Measurements from ENCODE around the gene LPAR1.
A peak's percentile ranks its signal among the peaks of the same experiment; 100 is the strongest.

The LPAR1 gene

GRCh38 chr9:110986529-110986928 lies 51.7 kb downstream of the LPAR1 start:
- Histone ChIP-seq H4K20me1 (no peaks in the 10 kb centered on the region), H3K9me3 (replicated peaks in 1 of 11) (peaks cover 14 to 44% (median 29%) of the 10 kb centered on the region in 11 experiments; a peak in 21 of 22 replicates), H3K9ac (no peak overlapping the region), H3K27me3 (peaks cover 0 to 20% (median 0%) of the 10 kb centered on the region in 11 experiments; a peak in 4 of 22 replicates), H3K4me1 (peaks cover 7 to 24% (median 16%) of the 10 kb centered on the region in 10 experiments), H3K36me3 (0 out of 22 replicates have a peak, but pooled peaks cover 0 to 3% (median 0%) of the 10 kb centered on the region in 11 experiments), H3K27ac (0 out of 22 replicates have a peak overlapping the region, but pooled peaks of 1 of the 11 experiments have one; percentile 19), H3K4me3 (no peak overlapping the region), H3K4me2 (peak overlapping the region in 8 of 11 experiments; percentile 1 to 58 (median 26); a peak in 11 of 22 replicates)
- no peak for TF ChIP-seq Cebpa-rat (IDR thresholded peaks at IDR 0.05)

- no peaks in the 10 kb centered on the region for H4K20me1 ChIP-seq
- peaks cover 14 to 36% (median 26%) of the 10 kb centered on the region in 11 experiments; a peak in 21 of 22 replicates for H3K9me3 ChIP-seq (replicated peaks in 1 of 11)
- no peak overlapping the region for H3K27ac ChIP-seq
- no peak for TF ChIP-seq Cebpa-rat (IDR thresholded peaks at IDR 0.05)
- peaks cover 0 to 26% (median 0%) of the 10 kb centered on the region in 11 experiments; a peak in 3 of 22 replicates for H3K27me3 ChIP-seq
- 0 out of 22 replicates have a peak, but pooled peaks cover 0 to 3% (median 0%) of the 10 kb centered on the region in 11 experiments for H3K36me3 ChIP-seq
- no peak overlapping the region for H3K9ac ChIP-seq
- H3K4me1 ChIP-seq: peaks cover 7 to 24% (median 16%) of the 10 kb centered on the region in 10 experiments
- H3K4me2 ChIP-seq: no peak overlapping the region
- H3K4me3 ChIP-seq: no peak overlapping the region
Observed at GRCh38 chr9:110984890-110985437, 53.3 kb downstream of the LPAR1 start.

- peaks cover 0 to 29% (median 0%) of the 10 kb centered on the region in 11 experiments; a peak in 3 of 22 replicates for H3K27me3 ChIP-seq
- TF ChIP-seq Cebpa-rat (IDR thresholded peaks at IDR 0.05): no peak
- no peaks in the 10 kb centered on the region for H4K20me1 ChIP-seq
- H3K4me3 ChIP-seq: no peak overlapping the region
- peaks cover 0 to 12% (median 0%) of the 10 kb centered on the region in 10 experiments; a peak in 4 of 20 replicates for H3K4me1 ChIP-seq
- no peak overlapping the region for H3K27ac ChIP-seq
- H3K9me3 ChIP-seq (replicated peaks in 1 of 11): peaks cover 0 to 6% (median 0%) of the 10 kb centered on the region in 11 experiments; a peak in 4 of 22 replicates
- no peak overlapping the region for H3K4me2 ChIP-seq
- no peak overlapping the region for H3K9ac ChIP-seq
- H3K36me3 ChIP-seq: no peaks in the 10 kb centered on the region
Observed at GRCh38 chr9:110980261-110980660, 58.0 kb downstream of the LPAR1 start.

- Histone ChIP-seq H3K4me3 (no peak overlapping the region), H3K36me3 (no peaks in the 10 kb centered on the region), H3K9me3 (replicated peaks in 1 of 11) (peaks cover 0 to 6% (median 0%) of the 10 kb centered on the region in 11 experiments; a peak in 4 of 22 replicates), H3K4me2 (no peak overlapping the region), H3K27ac (no peak overlapping the region), H3K27me3 (peaks cover 0 to 23% (median 0%) of the 10 kb centered on the region in 11 experiments; a peak in 3 of 22 replicates), H4K20me1 (no peaks in the 10 kb centered on the region), H3K4me1 (peaks cover 0 to 14% (median 0%) of the 10 kb centered on the region in 10 experiments; a peak in 3 of 20 replicates), H3K9ac (no peak overlapping the region)
- TF ChIP-seq Cebpa-rat (IDR thresholded peaks at IDR 0.05): no peak
Observed at GRCh38 chr9:110979636-110980035, 58.6 kb downstream of the LPAR1 start.

- H3K9ac ChIP-seq: no peak overlapping the region
- no peaks in the 10 kb centered on the region for H3K36me3 ChIP-seq
- TF ChIP-seq Cebpa-rat (IDR thresholded peaks at IDR 0.05): no peak
- H3K9me3 ChIP-seq (replicated peaks in 1 of 11): peaks cover 0 to 6% (median 0%) of the 10 kb centered on the region in 11 experiments; a peak in 4 of 22 replicates
- H4K20me1 ChIP-seq: no peaks in the 10 kb centered on the region
- no peak overlapping the region for H3K27ac ChIP-seq
- no peak overlapping the region for H3K4me3 ChIP-seq
- no peak overlapping the region for H3K4me2 ChIP-seq
- peaks cover 0 to 27% (median 0%) of the 10 kb centered on the region in 11 experiments; a peak in 3 of 22 replicates for H3K27me3 ChIP-seq
- peaks cover 0 to 14% (median 0%) of the 10 kb centered on the region in 10 experiments; a peak in 3 of 20 replicates for H3K4me1 ChIP-seq
Observed at GRCh38 chr9:110978516-110978915, 59.8 kb downstream of the LPAR1 start.

GRCh38 chr9:110977259-110977709 lies 61.0 kb downstream of the LPAR1 start:
- Histone ChIP-seq H3K4me1 (peaks cover 0 to 14% (median 0%) of the 10 kb centered on the region in 10 experiments; a peak in 3 of 20 replicates), H3K36me3 (no peaks in the 10 kb centered on the region), H4K20me1 (no peaks in the 10 kb centered on the region), H3K9ac (no peak overlapping the region), H3K9me3 (replicated peaks in 1 of 11) (peaks cover 0 to 15% (median 0%) of the 10 kb centered on the region in 11 experiments; a peak in 5 of 22 replicates), H3K27ac (no peak overlapping the region), H3K27me3 (peaks cover 0 to 39% (median 0%) of the 10 kb centered on the region in 11 experiments; a peak in 4 of 22 replicates), H3K4me3 (no peak overlapping the region), H3K4me2 (no peak overlapping the region)
- no peak for TF ChIP-seq Cebpa-rat (IDR thresholded peaks at IDR 0.05)

GRCh38 chr9:110975969-110976368 lies 62.3 kb downstream of the LPAR1 start:
- Histone ChIP-seq H3K9me3 (replicated peaks in 1 of 11) (peaks cover 0 to 9% (median 0%) of the 10 kb centered on the region in 11 experiments; a peak in 3 of 22 replicates), H4K20me1 (no peaks in the 10 kb centered on the region), H3K27me3 (peaks cover 0 to 51% (median 0%) of the 10 kb centered on the region in 11 experiments; a peak in 4 of 22 replicates), H3K4me1 (peaks cover 0 to 14% (median 0%) of the 10 kb centered on the region in 10 experiments; a peak in 3 of 20 replicates), H3K27ac (no peak overlapping the region), H3K4me2 (no peak overlapping the region), H3K4me3 (no peak overlapping the region), H3K36me3 (no peaks in the 10 kb centered on the region), H3K9ac (no peak overlapping the region)
- peak in 2 of 11 experiments; percentile 16 to 22; a peak in 2 of 22 replicates for TF ChIP-seq Cebpa-rat (IDR thresholded peaks at IDR 0.05)

GRCh38 chr9:110975278-110975677 lies 63.0 kb downstream of the LPAR1 start:
- H3K9ac ChIP-seq: no peak overlapping the region
- no peak for TF ChIP-seq Cebpa-rat (IDR thresholded peaks at IDR 0.05)
- peaks cover 0 to 9% (median 0%) of the 10 kb centered on the region in 11 experiments; a peak in 3 of 22 replicates for H3K9me3 ChIP-seq (replicated peaks in 1 of 11)
- peak overlapping the region in 3 of 11 experiments; percentile 5 to 39 (median 35); a peak in 4 of 22 replicates for H3K4me2 ChIP-seq
- H3K27me3 ChIP-seq: peaks cover 0 to 52% (median 0%) of the 10 kb centered on the region in 11 experiments; a peak in 4 of 22 replicates
- H3K36me3 ChIP-seq: no peaks in the 10 kb centered on the region
- no peak overlapping the region for H3K4me3 ChIP-seq
- H4K20me1 ChIP-seq: no peaks in the 10 kb centered on the region
- H3K4me1 ChIP-seq: peaks cover 0 to 14% (median 0%) of the 10 kb centered on the region in 10 experiments; a peak in 3 of 20 replicates
- no peak overlapping the region for H3K27ac ChIP-seq

- H3K36me3 ChIP-seq: no peaks in the 10 kb centered on the region
- peaks cover 0 to 9% (median 0%) of the 10 kb centered on the region in 11 experiments; a peak in 1 of 22 replicates for H3K9me3 ChIP-seq (replicated peaks in 1 of 11)
- H3K27me3 ChIP-seq: peaks cover 0 to 73% (median 0%) of the 10 kb centered on the region in 11 experiments; a peak in 4 of 22 replicates
- H3K4me2 ChIP-seq: no peak overlapping the region
- no peak overlapping the region for H3K27ac ChIP-seq
- peaks cover 0 to 14% (median 0%) of the 10 kb centered on the region in 10 experiments; a peak in 3 of 20 replicates for H3K4me1 ChIP-seq
- no peak overlapping the region for H3K9ac ChIP-seq
- H4K20me1 ChIP-seq: no peaks in the 10 kb centered on the region
- TF ChIP-seq Cebpa-rat (IDR thresholded peaks at IDR 0.05): no peak
- no peak overlapping the region for H3K4me3 ChIP-seq
Observed at GRCh38 chr9:110971705-110972104, 66.6 kb downstream of the LPAR1 start.
